GM18520 (cell line): Measurements from ENCODE around the gene AJUBA.
"Not testable (repeated sequence)": the region's sequence is repeated elsewhere in the genome, so short reads cannot be mapped to it uniquely, and the experiment has no call there.

ENCODE experiments used
- ATAC-seq: cut with Tn5 transposase; IDR thresholded peaks from one replicate; pipeline ENCODE4 v1.9.1; 2021; ENCODE audit not compliant: unreplicated experiment

Gene AJUBA

DNA sequence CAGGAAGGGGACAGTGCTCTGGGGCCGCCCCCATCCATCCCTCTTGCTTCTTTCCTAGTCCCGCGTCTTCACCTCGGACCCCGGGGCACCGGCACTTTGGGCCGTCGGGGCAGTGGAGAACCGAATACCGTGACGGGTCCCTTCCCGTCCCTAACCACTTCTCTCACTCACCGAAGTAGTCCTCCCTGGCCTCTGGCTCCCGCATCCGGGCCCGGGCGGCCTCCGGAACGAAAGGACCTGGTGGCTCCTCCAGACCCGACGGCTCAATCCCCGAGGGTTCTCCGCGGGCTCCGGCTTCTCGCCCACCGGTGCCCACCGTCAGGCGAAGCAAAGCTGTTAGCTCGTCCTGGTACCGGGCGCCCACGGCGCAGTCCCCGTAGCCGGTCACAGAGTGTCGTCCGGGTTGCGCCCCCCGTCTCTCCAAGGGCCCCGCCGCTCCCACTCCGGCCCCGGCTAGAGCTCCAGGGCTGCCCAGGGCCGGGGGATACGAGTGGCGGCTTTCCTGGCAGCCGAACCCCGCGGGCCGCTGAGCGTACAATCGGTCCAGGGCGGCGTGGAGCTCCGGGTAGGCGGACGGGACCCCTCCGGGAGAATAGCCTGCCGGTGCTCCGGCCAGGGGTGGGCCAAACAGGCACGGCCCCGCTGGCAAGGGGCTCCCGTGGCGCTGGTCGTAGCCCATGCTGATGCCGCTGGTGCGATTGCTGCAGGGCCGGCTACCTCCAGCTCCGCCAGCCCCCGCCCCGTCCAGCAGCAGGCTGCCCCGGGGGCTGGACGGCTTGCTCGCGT, 1.1 kb downstream of the AJUBA start:
- ATAC-seq: no peak

DNA sequence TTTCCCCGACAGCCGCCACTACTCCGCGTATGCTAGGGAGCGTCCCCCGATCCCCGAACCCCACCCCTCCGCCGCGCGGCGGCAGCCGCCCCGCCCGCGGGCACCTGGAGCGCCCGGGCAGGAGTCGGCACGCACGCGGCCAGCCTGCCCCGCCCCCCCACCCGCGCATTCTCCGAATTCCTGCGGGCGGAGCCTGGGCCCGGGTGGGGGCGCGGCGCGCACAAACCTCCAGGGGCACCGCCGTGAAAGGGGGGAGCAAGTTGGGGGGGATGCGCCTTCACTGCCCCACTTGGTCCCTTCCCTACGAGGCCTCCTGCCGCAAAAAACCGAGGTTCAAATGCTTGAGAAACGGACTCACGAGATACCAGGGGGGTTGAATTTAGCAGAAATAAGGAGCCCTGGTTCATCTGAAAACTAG, 1.7 kb downstream of the AJUBA start:
- ATAC-seq: no peak

DNA sequence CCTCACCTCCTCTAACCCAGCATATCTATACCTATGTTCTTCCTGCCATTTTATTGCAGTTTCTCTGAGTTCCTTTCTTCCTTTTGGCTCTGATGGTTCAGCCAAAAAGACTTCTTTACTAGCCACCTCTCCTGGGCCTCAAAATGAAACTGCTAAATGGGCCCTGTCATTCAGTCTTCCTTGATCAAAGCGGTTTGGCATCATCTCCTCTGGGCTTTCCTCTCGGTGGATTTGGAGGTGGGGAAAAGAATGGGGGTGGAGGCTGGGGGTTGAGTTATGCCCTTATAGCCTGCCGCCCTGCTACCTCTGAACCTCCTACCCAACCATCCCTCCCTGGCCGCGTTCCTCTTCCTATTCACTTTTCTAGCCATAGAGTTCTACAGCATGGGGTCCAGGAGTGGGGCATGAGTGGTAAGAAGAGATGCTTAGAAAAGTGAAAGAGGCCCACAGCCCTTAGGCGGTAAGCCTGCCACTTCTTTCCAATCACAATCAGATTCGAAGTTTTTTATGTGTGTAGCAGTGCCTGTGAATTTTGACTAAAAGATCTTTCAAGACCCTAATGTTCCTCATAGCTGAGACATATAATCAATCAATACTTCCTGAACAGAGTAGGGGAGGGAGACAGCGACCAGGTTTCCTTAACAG, 2.5 kb downstream of the AJUBA start:
- no peak for ATAC-seq

DNA sequence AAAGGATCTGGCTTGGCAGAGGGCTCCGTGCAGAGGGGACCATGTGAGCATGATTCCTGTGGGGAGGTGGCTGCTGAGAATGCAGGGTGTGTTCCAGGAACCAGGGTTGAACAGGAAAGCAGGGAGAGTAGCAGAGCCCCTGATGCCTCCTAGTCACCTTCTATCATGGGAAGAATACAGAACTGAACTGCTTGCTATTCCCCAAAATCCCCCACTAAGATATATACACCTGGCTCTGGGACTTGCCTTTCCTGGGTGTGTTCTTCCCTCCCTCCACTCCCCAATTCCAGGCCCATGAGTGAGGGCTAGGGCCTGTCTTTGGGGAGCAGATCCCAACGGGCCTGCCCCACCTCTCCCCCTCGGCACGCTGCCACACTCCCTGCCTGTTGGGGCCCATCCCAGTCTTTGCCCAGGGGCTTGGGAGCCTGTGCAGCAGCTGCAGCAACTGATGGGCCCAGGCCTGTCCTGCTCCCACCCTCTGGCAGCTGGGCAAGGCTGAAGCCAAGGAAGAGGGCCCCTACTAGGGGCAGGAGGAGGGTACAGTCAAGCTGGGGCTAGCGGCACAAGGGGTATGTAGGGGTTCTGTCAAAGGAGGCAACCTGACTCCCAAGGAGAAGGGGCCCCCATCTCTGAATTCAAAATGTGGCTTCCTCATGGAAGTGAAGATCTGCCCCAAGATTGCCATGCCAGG, 3.2 kb downstream of the AJUBA start:
- ATAC-seq: no peak

DNA sequence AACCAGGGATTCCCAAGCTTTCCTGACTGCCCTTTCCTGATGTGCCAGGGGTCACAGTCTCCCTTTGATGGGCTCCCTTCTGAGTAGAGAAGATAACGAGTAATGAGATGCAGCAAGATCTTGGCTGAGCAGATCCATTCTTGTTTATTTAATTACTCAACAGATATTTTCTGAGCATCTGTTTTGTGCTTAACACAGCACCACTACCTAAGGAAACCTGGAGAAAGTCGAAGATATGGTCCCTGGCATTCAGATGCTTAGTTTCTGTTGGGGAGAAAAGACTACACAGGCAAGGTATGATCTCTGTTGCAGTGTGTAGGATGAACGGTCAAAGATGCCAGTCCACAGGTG, 3.9 kb downstream of the AJUBA start:
- ATAC-seq: no peak

DNA sequence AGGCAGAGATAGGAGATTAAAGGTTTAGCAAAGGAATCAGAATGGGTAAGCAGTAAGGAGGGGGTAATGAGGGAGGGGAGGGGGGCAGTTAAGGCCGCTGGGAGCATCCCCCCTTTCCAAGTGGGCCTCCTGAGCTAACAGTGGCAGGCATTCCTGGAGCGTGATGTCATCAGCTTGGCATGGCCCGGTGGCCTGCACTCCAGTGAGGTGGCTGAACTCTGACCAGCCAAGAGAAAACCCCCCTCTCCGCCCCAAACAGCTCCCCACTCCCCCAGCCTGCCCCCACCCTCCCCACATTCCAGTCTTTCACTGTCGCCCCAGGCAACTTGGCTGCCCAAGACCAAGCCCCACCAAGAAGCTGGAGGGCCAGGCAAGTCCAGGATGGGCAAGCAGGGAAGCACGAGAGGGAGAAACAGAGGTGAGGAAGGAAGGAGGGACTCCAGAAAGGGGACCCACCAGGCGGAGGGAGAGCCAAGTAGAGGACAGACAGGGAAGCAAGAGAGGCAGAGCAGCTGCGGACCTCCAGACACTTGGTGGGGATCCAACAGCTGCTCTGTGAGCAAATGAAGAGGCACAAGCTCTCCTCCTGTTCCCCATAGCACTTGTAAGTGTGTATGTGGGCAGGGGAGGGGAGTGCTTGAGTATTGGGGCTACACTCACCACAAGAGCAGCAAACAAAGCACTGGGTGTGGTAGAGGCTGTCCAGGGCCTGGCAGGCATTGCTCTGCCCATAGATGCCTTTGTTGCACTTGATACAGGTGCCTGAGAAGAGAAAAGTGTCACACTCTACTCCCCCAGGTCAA, 4.5 kb downstream of the AJUBA start:
- no peak for ATAC-seq

DNA sequence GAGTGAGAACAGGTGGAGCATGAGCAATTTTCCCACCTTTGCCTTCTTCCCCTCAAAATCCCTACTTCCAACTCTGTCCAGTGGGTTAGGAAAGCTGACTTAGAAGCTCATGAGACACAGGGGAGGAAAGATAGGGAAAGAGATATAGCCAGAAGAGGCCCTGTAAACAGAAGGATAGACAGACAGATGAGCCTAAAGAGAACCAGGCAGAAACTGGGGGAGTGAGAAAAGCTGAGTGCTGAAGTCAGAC, 5.0 kb downstream of the AJUBA start:
- no peak for ATAC-seq

DNA sequence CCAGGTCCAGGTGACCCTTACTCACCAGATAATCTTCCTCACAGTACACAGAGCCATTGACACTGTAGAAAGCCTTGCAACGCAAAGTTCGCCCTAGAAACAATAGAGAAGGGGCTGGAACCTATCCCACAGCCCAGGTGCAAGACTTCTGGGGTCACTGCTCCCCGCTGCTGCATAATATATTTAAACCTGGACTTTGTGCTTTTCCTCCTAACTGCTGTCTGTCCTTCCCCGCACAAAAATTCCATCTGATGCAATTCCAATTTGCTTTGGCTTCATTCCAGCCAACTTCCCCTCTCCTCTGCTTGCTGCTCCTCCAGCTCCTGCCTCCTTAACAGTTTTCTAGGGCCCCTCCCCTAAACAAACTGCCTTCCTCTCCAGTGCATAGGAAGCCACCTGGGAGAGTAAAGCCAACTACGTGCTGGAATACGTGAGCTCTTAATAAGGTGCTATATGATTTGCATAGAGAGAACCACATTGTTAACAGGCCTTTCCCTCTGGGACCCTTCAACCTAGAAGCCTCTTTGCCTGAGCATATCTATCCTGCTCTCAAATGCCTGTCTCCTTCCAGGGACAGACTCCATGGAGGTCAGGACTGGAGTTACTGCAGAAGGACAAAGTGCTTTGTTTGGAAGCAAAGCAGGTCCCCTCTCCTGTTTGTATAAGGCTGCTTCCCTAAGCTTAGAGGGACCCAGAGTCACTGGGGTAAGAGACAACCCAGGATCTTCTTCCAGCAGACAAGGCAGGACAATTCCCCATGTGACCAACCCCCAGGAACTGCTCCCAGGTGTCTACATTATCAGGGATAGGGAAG, 5.5 kb downstream of the AJUBA start:
- no peak for ATAC-seq

DNA sequence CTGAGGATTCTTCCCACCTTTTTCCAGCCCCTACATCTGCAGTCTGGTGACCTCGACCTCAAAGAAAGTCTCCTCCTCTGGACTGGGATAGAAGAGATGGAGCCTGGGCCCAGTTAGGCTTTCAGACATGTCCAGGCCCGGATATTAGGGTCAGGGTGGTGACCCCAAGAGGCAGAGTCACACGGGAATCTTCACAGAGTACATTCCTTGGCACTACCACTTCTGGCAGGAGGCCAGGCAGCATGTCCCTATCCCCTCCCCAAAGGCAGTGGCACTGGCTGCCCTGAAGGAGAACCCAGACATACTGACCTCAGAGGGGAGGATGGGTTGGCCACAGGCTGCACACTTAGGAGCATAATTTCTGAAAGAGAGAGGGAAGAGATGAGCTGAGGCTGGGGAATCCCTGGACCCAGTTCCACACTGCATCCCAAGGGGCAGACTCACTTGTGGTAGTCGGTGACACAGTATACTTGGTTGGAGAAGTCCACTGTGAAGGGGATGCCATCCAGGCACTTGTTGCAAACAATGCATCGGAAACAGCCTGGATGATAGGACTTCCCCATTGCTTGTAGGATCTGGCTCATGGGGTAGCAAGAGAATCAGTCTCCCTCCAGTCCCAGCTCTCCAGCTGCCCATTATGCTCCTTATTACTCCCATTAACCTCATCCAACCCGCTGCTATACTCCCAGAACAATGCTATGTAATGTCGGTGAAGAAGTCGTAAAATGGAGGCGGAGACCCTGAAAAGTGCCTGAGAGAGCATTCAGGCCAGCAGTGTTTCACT, 7.6 kb downstream of the AJUBA start:
- no peak for ATAC-seq

DNA sequence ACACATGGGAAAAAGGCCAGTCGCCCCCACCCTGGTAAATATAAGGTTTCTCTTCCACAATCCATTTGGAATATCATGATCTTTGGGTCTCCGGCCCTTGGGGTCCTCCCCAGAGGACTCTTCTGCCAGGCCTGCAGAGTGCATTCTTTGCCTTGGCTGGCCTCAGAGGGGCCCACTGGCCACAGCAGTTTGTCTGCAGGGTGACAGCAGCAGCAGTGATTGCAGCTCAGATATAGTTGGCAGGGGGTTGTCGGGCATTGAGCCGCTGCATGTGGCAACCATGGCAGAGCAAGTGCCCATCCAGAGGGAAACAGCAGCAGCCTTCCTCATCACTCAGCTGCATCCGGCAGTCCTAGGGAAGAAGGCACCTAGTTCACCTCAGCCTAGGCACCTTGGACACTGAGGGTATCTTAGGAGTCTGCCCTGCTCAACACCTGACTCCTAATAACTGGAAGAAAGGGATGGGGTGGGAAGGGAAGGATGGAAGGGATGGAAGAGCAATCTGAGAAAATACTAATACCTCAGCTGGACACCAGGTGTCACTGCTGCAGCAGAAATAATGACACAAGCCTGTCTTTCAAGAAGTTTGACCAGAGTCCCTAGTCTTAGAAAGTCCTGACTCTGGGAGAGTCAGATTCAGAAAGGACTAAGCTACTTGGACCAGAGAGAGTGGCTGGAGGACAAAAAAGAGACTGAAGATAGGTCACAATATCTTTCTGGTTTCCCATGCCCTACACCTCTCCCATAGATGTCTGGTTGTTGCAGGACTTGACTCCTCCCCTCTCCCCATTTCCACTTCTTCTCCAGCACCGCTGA, 8.9 kb downstream of the AJUBA start:
- no peak for ATAC-seq

DNA sequence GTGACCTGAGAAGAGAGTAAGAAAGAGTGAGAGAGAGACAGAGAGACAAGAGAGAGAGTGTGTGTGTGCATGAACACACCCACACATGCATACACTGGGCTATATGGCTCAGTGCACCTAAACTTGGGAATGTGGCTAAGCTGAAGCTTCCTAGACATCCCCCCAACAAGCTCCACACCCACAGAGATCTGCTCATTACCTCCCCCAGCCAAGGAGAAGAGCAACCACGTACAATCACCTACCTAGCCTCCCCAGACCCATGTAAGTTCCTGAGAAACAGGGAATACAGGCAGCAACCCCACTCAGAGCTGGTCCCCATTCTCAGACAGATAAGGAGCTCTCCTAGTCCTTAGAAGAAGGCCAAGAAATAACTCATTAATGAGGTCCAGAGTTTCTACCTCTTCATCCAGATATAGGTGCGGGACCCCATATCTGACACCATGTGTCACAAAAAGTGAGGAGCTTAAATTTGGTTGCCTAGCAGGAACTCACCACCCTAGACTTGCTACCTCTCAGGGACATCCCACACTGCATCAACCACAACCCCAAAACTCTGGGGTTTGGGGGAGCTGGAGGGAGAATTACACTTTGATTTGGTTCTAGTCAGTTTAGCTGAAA, 9.9 kb downstream of the AJUBA start:
- ATAC-seq: no peak

DNA sequence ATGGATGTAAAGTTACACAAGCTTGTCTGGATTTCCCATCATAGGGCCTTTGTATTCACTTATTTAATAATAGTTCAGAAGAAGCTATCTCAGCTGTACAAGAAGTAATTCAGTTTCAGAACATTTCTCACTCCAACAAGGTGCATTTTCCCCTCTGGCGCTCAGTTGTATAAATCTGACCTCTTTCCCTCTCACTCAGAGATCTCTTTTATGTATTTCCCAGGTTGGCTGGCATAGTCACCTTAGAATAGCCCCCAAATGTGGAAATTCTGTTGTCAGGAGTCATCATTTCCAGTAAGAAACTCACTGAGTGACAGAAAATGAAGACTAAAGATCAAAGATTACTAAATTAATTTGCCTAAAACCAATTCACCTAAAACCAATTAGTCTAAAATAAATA, 11.2 kb downstream of the AJUBA start:
- ATAC-seq: no peak

DNA sequence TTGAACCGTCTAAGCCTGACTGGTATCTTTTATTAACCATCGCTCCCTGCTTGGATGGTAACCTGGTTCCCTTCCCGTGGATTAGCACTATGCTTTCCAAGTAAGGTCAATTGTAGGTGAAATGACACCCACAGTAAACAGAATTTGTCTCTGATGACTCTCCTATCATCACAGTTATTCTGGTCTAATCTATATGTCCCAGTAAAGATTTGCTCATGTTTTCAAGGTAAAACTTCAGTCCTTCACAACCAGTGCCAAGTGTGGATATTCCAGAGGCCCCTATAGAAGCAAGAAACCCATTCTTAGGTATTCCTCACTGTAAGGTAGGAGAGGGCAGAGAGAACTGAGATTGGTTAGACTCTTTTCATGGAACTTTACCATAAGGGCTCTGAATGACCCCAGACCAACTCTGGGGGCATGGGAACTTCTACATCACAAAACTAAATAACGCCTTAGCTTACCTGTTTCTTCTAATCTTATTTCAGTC, 15.5 kb downstream of the AJUBA start:
- ATAC-seq: no peak

DNA sequence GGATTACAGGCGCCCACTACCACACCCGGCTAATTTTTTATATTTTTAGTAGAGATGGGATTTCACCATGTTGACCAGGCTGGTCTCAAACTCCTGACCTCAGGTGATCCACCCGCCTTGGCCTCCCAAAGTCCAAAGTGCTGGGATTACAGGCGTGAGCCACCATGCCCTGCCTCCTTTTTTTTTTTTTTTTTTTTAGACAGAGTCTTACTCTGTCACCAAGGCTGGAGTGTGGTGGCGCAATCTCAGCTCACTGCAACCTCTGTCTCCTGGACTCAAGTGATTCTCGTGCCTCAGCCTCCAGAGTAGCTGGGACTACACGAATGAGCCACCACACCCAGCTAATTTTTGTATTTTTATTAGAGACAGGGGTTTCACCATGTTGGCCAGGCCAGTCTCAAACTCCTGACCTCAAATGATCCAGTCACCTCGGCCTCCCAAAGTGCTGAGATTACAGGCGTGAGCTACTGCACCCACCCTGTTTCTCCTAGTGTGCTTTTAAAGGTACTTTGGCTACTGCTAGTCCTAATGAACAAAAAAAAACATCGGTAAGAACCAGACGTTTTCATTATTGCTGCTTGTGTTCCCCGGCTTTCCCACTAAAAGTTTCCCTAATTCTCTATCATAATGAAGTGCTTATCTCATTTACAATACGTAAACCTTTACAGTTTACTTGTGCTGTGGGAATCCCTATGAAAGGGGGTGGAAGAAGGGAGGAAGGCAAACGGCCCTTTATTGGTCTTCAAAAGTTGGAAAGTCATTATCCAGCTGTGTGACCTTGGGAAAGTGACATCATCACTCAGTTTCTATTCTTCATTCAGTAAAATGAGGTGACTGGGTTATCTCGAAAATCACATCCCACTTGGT, 16.2 kb downstream of the AJUBA start:
- ATAC-seq: not testable (repeated sequence)

DNA sequence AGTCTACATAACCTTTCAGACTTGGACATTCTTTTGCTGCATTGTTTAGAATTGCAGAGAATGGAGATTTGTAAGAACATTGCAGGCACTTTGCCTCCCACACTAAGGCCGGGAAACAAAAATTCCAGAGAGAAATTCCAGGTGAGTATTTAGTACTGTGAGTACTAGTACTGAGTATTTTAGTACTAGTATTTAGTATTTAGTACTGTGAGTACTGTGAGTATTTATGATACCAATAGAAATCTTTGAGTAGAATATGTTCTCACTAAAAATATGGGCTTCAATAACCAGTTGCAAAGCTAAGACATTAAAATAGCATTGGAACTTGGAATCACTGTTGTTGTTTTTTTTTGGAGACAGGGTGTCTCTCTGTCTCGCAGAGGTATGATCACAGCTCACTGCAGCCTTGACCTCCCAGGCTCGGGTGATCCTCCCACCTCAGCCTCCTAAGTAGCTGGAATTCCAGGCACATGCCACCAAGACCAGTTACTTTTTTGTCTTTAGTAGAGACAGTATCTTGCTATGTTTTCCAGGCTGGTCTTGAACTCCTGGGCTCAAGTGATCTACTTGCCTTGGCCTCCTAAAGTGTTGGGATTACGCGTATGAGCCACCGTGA, 20.2 kb downstream of the AJUBA start:
- ATAC-seq: no peak

DNA sequence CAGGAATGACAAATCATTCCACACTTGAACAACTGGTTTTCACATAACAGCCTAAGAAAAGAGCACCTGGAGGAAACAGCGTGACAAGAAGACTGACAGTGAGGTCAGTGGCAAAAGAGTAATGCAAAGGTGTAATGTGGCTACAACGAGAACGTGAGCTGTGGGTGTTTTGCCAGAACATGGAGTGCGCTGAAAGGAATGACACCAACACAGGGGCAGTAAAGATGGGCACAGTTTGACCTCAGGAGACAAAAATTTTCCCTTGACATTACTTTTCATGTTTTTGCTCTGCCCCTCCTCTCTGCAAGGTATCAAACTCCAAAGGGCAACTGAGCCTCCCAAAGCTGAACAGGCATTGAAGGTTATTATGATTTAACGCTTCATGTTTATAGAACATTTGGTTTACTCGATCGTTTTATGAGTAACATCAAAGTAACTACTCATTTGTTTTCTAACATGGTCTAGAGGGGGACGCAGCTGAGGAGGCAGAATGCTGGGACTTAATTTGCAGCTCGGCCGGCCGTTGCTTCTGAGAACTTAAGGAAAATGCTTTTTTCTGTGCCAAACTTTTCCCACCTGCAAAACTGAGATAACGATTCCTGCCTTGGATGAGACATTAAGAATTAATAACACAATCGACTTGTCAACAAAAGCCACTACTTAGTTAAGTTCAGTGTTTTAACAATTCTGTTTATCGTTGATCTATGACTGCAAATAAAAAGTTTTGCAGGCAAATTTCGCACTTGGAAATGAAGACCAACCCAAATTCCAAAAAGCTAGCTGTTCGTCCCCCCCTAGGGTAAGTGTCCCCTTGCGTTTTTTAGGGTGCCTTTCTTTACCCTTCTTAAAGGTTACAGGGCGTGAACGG, 26.4 kb downstream of the AJUBA start:
- ATAC-seq: no peak
